Measurements from ENCODE around the gene ZDHHC20. TPM values are rescaled to one million over a fixed set of nuclear protein-coding genes. Genes with fewer than 3 reads are reported as not detected.

The ZDHHC20 gene
- total and polyA plus RNA-seq, 2 of the 13 experiments (the other 11 are each of a cell fraction or from before 2014, with no cell fraction given) = 19.9 to 59.9 TPM

DNA sequence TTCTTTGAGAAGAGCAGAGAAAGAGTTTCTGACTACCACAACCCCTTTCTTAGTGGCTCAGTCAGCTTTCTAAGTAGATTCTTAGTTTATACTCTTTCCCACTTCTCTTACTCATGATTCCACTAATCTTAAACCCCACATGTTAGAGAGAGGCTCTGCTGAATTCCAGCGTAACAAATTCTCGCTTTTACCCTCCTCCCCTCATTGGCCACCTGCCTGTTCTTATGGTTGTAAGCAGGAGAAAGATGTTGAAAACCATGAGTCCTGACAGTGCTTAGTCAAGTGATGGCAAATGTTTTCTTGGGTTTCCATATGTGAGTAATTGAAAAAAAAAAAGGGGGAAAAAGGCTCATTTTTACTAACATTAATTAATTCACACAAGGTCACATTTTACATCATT is 125.9 kb downstream of the ZDHHC20 start:
- H3K79me2 ChIP-seq (ENCODE audit: insufficient read depth, low read length) = no peaks in the 10 kb centered on the region
- 82% methylated on average over 2 of the region's 2 CpGs for WGBS (ENCODE audit: low lambda C conversion rate)
- no peak overlapping the region for H3K4me3 ChIP-seq (replicated peaks in 1 of 3; ENCODE audit: insufficient read depth in 1 of 3, low read depth in 2 of 3, low read length in 3 of 3)
- ChIA-PET CTCF (ENCODE audit: low intra/inter-chr PET ratio, low total read pairs) (no interaction called here), POLR2A (no interaction called here)
- no TSS peak for BruUV-seq (replicated peaks)
- H3K9ac ChIP-seq (ENCODE audit: insufficient read depth, low read depth, low read length) = no peak overlapping the region
- DNase-seq (ENCODE audit: low spot score) (no peak), FAIRE-seq (no peak), ATAC-seq (no peak)
- H3K9me3 ChIP-seq (ENCODE audit: low read length) = no peaks in the 10 kb centered on the region
- H2AFZ ChIP-seq (ENCODE audit: low read length) = no peak overlapping the region
- intact Hi-C loops (cut with micrococcal nuclease; ENCODE audit: unreplicated experiment) = no loop called here
- H3K4me2 ChIP-seq (ENCODE audit: low read depth, low read length) = no peak overlapping the region
- in situ Hi-C loops (cut with HindIII; ENCODE audit: extremely low pct_ligation_motif_present, low pct_unique_long_range_greater_than_20kb) = no loop called here
- H3K36me3 ChIP-seq (replicated peaks in 1 of 2; ENCODE audit: control insufficient read depth in 1 of 2, insufficient read depth in 2 of 2, low read length in 2 of 2) = no peaks in the 10 kb centered on the region
- no peak overlapping the region for H3K27ac ChIP-seq (ENCODE audit: extremely low read length, insufficient read depth, low read length)
- H4K20me1 ChIP-seq (ENCODE audit: insufficient read depth, low read length) = no peaks in the 10 kb centered on the region
- no peaks in the 10 kb centered on the region for H3K27me3 ChIP-seq (ENCODE audit: control insufficient read depth in 1 of 2, insufficient read depth in 2 of 2, low read length in 2 of 2)
- peaks cover 2% of the 10 kb centered on the region; the same call in 1 of the 2 replicates for H3K4me1 ChIP-seq (ENCODE audit: insufficient read depth, low read length)
- TF ChIP-seq REL (CRISPR knock-in tag; conservative IDR thresholded peaks at IDR 0.05) (no peak), TGIF2 (CRISPR knock-in tag; IDR thresholded peaks at IDR 0.05) (no peak), RBM39 (IDR thresholded peaks at IDR 0.05; ENCODE audit: low read depth, low read length, poor library complexity, severe bottlenecking) (no peak), NR1H2 (CRISPR knock-in tag; IDR thresholded peaks at IDR 0.05; ENCODE audit: borderline replicate concordance, low read depth) (no peak), ZNF816 (CRISPR knock-in tag; IDR thresholded peaks at IDR 0.05; ENCODE audit: borderline replicate concordance) (no peak), ISX (CRISPR knock-in tag; conservative IDR thresholded peaks at IDR 0.05) (no peak), TBP (CRISPR knock-in tag; IDR thresholded peaks at IDR 0.05) (no peak), YEATS2 (CRISPR knock-in tag; IDR thresholded peaks at IDR 0.05; ENCODE audit: borderline replicate concordance) (no peak), ZNF660 (CRISPR knock-in tag; IDR thresholded peaks at IDR 0.05; ENCODE audit: borderline replicate concordance, low read depth) (no peak), ZNF672 (CRISPR knock-in tag; IDR thresholded peaks at IDR 0.05) (no peak), MEIS2 (CRISPR knock-in tag; IDR thresholded peaks at IDR 0.05) (no peak), NCOA1 (CRISPR knock-in tag; IDR thresholded peaks at IDR 0.05) (no peak), MAZ (IDR thresholded peaks at IDR 0.05; ENCODE audit: borderline replicate concordance, low read depth, low read length) (no peak), MAZ (CRISPR knock-in tag; IDR thresholded peaks at IDR 0.05; ENCODE audit: low read depth) (no peak)
- TF ChIP-seq, protein P1, sequence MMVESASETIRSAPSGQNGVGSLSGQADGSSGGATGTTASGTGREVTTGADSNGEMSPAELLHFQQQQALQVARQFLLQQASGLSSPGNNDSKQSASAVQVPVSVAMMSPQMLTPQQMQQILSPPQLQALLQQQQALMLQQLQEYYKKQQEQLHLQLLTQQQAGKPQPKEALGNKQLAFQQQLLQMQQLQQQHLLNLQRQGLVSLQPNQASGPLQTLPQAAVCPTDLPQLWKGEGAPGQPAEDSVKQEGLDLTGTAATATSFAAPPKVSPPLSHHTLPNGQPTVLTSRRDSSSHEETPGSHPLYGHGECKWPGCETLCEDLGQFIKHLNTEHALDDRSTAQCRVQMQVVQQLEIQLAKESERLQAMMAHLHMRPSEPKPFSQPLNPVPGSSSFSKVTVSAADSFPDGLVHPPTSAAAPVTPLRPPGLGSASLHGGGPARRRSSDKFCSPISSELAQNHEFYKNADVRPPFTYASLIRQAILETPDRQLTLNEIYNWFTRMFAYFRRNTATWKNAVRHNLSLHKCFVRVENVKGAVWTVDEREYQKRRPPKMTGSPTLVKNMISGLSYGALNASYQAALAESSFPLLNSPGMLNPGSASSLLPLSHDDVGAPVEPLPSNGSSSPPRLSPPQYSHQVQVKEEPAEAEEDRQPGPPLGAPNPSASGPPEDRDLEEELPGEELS (CRISPR knock-in tag; IDR thresholded peaks at IDR 0.05) = no peak
- TF ChIP-seq, protein P2, sequence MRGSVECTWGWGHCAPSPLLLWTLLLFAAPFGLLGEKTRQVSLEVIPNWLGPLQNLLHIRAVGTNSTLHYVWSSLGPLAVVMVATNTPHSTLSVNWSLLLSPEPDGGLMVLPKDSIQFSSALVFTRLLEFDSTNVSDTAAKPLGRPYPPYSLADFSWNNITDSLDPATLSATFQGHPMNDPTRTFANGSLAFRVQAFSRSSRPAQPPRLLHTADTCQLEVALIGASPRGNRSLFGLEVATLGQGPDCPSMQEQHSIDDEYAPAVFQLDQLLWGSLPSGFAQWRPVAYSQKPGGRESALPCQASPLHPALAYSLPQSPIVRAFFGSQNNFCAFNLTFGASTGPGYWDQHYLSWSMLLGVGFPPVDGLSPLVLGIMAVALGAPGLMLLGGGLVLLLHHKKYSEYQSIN (CRISPR knock-in tag; IDR thresholded peaks at IDR 0.05; ENCODE audit: borderline replicate concordance) = no peak
- TF ChIP-seq, protein P3, sequence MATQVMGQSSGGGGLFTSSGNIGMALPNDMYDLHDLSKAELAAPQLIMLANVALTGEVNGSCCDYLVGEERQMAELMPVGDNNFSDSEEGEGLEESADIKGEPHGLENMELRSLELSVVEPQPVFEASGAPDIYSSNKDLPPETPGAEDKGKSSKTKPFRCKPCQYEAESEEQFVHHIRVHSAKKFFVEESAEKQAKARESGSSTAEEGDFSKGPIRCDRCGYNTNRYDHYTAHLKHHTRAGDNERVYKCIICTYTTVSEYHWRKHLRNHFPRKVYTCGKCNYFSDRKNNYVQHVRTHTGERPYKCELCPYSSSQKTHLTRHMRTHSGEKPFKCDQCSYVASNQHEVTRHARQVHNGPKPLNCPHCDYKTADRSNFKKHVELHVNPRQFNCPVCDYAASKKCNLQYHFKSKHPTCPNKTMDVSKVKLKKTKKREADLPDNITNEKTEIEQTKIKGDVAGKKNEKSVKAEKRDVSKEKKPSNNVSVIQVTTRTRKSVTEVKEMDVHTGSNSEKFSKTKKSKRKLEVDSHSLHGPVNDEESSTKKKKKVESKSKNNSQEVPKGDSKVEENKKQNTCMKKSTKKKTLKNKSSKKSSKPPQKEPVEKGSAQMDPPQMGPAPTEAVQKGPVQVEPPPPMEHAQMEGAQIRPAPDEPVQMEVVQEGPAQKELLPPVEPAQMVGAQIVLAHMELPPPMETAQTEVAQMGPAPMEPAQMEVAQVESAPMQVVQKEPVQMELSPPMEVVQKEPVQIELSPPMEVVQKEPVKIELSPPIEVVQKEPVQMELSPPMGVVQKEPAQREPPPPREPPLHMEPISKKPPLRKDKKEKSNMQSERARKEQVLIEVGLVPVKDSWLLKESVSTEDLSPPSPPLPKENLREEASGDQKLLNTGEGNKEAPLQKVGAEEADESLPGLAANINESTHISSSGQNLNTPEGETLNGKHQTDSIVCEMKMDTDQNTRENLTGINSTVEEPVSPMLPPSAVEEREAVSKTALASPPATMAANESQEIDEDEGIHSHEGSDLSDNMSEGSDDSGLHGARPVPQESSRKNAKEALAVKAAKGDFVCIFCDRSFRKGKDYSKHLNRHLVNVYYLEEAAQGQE (IDR thresholded peaks at IDR 0.05; ENCODE audit: borderline replicate concordance in 1 of 2, low read depth in 1 of 2, low read length in 2 of 2) = no peak
- TF ChIP-seq, protein P4, sequence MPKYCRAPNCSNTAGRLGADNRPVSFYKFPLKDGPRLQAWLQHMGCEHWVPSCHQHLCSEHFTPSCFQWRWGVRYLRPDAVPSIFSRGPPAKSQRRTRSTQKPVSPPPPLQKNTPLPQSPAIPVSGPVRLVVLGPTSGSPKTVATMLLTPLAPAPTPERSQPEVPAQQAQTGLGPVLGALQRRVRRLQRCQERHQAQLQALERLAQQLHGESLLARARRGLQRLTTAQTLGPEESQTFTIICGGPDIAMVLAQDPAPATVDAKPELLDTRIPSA (CRISPR knock-in tag; IDR thresholded peaks at IDR 0.05; ENCODE audit: borderline replicate concordance) = no peak
